Right cardiac atrium (tissue), 5 donors: Measurements from ENCODE around the gene CLDN8. TPM values are rescaled to one million over a fixed set of nuclear protein-coding genes. Genes with fewer than 3 reads are reported as not detected.

Experiments used
- ATAC-seq, 2 donors: fragments of 200-7000 bp; cut with Tn5 transposase; one replicate each; pipeline versions ENCODE4 v1.8.0 to v1.9.1; 2020; ENCODE audit warnings: moderate library complexity in 2 of 2, mild to moderate bottlenecking in 1 of 2
- DNase-seq, 3 donors: peaks; one replicate each; pipeline ENCODE4 v3.0.0-alpha.2; 2020
- H3K27ac ChIP-seq: one replicate; pipeline ENCODE4 v1.5.1; 2013; ENCODE audit warnings: mild to moderate bottlenecking, low read length, control low read depth, moderate library complexity
- H3K27me3 ChIP-seq: one replicate; pipeline ENCODE4 v1.6.1; 2013; ENCODE audit not compliant: control insufficient read depth, insufficient read depth
- H3K4me1 ChIP-seq: one replicate; pipeline ENCODE4 v1.6.1; 2013; ENCODE audit warnings: low read length; ENCODE audit not compliant: control insufficient read depth, insufficient read depth
- H3K4me3 ChIP-seq: one replicate; pipeline ENCODE4 v1.5.1; 2013; ENCODE audit warnings: low read length, control low read depth
- H3K9me3 ChIP-seq: one replicate; pipeline ENCODE4 v1.6.1; 2013; ENCODE audit warnings: low read length; ENCODE audit not compliant: control insufficient read depth
- WGBS: extraction: QIAGEN DNeasy Blood & Tissue Kit; methylation state at CpG from one replicate; pipeline ENCODE4 v1.1.7; 2013; 5-methylcytosine and 5-hydroxymethylcytosine counted together
- intact Hi-C, 4 donors: fragments of 100-400 bp; cut with DNase I; formaldehyde crosslinking; loops; one replicate each; pipeline versions ENCODE4 v1.11.0 to v1.14.0; 2022 to 2023
- polyA plus RNA-seq: library from polyadenylated mRNA; stranded (reverse); fragments of 200-250 nt; gene quantifications from one replicate; pipeline ENCODE4 v1.2.3, GENCODE V29; 2013
- total RNA-seq, 4 donors: library from RNA; stranded (reverse); fragmentation: NEBNext Ultra II Directional; extraction: Animal tissue kit (Norgen Biotek cat#: 25700); gene quantifications; one replicate each; pipeline ENCODE4 v1.2.1, GENCODE V29; 2021
- donor health status: healthy with polysubstance abuse.
- donor health status: DM: no; HTN: yes; CAD: no.
- donor health status: DM: no; HTN: no; CAD: no.
- donor health status: DM: no; HTN: yes; CAD: no; lungs with severe emphysema.
- donor health status: DM: yes; HTN: yes; CAD: no.

CLDN8 gene
- total and polyA plus RNA-seq, 5 donors = not detected

DNA sequence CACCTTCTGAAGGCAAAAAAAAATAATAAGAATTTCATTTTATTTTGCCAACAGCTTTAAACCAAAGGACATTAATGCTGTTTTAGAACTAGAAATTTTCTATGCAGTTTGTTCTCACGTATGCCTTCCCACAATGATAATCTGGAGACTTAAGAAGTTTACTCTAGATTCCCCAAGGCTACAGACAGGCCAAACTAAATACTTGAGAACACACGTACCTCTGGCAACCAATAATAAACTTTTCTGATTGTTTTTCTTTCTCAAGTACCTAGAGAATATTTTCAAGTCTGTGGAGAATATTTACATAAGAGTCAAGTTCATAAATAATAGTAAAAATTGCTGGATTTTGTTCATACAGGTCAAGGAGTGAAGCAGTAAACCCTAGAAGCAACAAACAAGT, 15.9 kb downstream of the CLDN8 start:
- H3K27ac ChIP-seq = no peak overlapping the region
- no peaks in the 10 kb centered on the region for H3K27me3 ChIP-seq
- H3K4me3 ChIP-seq = no peak overlapping the region
- WGBS = 40% methylated on average over 2 of the region's 2 CpGs
- no peaks in the 10 kb centered on the region for H3K4me1 ChIP-seq
- DNase-seq = no peak
- intact Hi-C loops = no loop called here
- H3K9me3 ChIP-seq = no peaks in the 10 kb centered on the region
- no peak for ATAC-seq

DNA sequence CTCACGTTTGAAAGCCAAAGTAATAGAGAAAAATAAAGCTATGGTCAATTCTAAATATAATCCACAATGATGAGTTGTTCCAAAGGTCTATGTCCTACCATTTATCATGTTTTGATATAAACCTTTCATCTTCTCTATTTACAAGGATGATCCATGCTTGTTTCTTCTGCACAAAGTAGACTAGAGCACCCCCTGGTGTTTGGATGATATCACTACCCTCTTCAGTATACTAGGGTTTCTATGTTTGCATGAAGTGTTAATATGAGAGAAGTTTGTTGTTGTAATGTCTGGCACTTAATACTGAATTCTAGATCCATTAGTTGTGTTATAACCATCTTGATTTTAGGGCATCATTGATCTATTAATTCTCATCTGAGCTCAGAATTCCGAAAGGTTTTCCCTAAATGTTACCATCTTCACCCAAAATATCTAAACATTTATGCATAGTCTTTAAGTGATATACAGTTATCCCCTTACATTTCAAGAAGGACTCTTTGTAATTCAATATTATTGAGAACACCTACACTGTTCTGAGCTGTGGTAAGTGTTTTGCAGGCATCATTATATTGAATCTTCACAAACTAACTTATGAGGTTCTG, 21.1 kb downstream of the CLDN8 start:
- WGBS = 39% methylated on average over 2 of the region's 2 CpGs
- intact Hi-C loops = no loop called here
- ATAC-seq = no peak

DNA sequence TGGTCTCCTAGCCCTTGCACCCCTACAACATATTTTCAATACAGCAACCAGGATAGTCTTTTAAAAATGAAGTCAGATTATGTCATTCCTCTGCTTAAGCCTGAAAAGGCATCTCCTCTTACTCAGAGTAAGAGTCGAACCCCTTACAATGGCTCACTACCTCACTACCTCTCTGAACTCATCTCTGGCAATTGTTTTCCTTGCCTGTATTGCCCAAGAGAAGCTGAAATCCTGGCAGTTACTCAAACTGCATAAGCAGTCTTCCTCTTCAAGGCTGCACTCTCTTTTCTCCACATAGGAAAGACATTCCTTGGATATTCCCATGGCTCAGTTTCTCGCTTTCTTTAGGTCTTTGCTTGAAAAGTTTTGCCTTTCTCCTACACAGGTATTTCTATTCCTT, 22.7 kb downstream of the CLDN8 start:
- no peak overlapping the region for H3K27ac ChIP-seq
- no peaks in the 10 kb centered on the region for H3K27me3 ChIP-seq
- intact Hi-C loops = no loop called here
- 85% methylated on average over 2 of the region's 2 CpGs for WGBS
- DNase-seq (no peak), ATAC-seq (no peak)
- H3K9me3 ChIP-seq = no peaks in the 10 kb centered on the region
- no peaks in the 10 kb centered on the region for H3K4me1 ChIP-seq
- no peak overlapping the region for H3K4me3 ChIP-seq

More for the DNA sequence above, 21.1 kb downstream of the CLDN8 start:
- H3K27ac ChIP-seq = no peak overlapping the region
- DNase-seq = no peak
- H3K27me3 ChIP-seq = no peaks in the 10 kb centered on the region
- H3K4me1 ChIP-seq = no peaks in the 10 kb centered on the region
- H3K9me3 ChIP-seq = no peaks in the 10 kb centered on the region
- no peak overlapping the region for H3K4me3 ChIP-seq

DNA sequence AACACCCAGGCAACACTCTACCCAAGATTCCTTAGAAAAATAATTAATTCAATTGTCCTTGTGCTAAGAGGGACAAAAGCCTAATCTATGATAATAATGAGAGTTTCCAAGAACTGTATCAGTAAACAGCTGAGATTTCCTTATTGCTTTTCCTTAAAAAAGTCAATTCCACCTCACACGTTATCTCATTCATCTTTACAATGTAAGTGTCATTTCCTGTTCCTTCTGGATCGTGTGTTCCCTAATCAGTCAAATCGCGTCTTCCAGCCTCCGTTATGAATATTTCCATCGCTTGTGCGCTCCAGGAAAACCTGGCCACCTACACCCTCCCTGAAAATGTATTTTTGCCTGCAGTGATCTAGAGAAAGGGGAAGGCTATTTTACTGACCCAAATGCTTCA, 25.3 kb downstream of the CLDN8 start:
- intact Hi-C loops = no loop called here
- Histone ChIP-seq H3K27me3 (no peaks in the 10 kb centered on the region), H3K27ac (no peak overlapping the region), H3K4me1 (no peaks in the 10 kb centered on the region), H3K9me3 (no peaks in the 10 kb centered on the region), H3K4me3 (no peak overlapping the region)
- ATAC-seq (no peak), DNase-seq (no peak)
- WGBS = 61% methylated on average over 7 of the region's 7 CpGs

DNA sequence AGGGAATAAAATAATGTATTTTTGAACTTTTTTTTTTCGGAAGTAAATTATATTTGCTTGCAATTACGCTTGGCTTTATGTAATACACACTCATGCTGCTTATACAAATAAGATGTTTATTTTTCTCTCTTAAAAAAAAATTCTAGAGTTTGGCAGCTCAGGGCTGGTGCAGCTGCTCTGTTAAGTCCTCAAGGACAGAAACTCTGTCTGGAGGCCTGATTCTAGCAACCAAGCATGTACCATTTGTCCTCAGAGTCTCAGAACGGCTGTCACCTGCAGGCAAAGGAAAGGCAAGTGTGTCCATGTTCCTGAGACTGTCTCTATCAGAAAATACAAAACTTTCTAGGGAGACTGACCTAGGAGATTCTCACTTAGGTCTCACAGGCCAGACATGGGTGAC, 26.1 kb downstream of the CLDN8 start:
- no peaks in the 10 kb centered on the region for H3K4me1 ChIP-seq
- 77% methylated on average over 3 of the region's 3 CpGs for WGBS
- no peak overlapping the region for H3K27ac ChIP-seq
- no peak for DNase-seq
- H3K27me3 ChIP-seq = no peaks in the 10 kb centered on the region
- no peak for ATAC-seq
- no peak overlapping the region for H3K4me3 ChIP-seq
- H3K9me3 ChIP-seq = no peaks in the 10 kb centered on the region
- intact Hi-C loops = no loop called here

DNA sequence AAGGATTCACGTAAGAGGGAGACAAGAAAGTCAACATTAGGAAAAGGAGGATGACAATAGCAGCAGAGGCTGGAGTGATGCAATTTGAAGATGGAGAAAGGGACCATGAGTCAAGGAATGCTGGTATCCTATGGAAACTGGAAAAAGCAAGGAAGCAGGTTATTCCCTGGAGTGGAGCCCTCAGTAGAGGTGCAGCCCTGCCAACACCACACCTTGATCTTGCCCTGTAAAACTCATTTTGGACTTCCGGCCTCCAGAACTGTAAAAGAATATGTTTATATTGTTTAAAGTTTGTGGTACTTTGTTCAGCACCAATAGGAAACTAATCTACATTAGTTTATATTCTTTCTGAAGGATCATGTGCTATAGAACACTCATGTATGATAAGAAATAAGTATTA, 29.7 kb downstream of the CLDN8 start:
- no peak overlapping the region for H3K27ac ChIP-seq
- no peak for ATAC-seq
- H3K27me3 ChIP-seq = no peaks in the 10 kb centered on the region

DNA sequence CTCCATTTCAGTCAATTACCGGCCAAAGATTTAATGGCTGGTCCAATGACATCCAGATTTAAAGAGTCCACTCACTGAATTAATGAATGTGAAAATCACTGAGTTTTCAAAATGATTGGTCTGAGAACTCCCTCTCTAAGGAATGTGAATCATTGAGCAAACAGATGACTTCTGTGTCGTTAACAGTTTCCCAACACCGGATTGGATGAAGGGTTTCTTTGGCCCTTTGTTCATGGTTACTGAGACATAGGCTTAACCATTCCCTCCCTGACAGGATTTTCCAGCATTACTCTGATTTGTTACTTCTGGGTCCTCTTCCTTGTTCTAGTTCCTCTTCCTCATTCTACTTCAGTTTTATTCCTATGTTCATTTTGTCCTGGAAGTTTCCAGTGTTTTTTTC, 47.8 kb downstream of the CLDN8 start:
- ATAC-seq = no peak

More for the DNA sequence above, 29.7 kb downstream of the CLDN8 start:
- Histone ChIP-seq H3K4me3 (no peak overlapping the region), H3K9me3 (no peaks in the 10 kb centered on the region), H3K4me1 (no peaks in the 10 kb centered on the region)
- DNase-seq = no peak
- intact Hi-C loops = no loop called here
- 89% methylated on average over 2 of the region's 2 CpGs for WGBS

DNA sequence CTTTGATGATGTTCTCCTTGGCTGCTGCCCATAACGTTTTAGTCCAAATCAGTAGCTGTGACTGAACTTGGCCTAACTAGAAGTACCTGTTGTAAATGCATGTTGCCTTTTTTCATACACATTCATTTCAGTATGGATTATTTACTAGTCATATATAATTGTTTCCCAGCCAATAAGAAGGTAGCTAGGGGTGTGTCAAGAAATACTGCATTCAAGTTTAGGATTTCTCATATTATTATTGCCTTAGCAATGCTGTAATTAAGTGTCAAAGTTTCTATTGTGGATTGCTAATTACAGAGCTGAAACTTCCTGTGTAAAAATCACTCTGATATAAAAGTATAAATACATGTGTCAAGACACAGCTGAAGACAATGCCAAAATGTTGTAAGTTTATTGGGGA, 49.2 kb downstream of the CLDN8 start, which contains the start of gene CLDN17:
TSS of gene CLDN17 (minus strand) at position 101 of the 400 bp plus-strand sequence. CDS start 188 bp downstream, outside the sequence.
- intact Hi-C loops = no loop called here
- WGBS = 63% methylated on average over 1 of the region's 1 CpG
- H3K4me1 ChIP-seq = peaks cover 2% of the 10 kb centered on the region
- no peak for ATAC-seq
- H3K27ac ChIP-seq = no peak within 1 kb of the TSS
- H3K4me3 ChIP-seq = no peak within 1 kb of the TSS
- H3K27me3 ChIP-seq = no peaks in the 10 kb centered on the region
- no peak for DNase-seq
- H3K9me3 ChIP-seq = no peaks in the 10 kb centered on the region

More for the DNA sequence above, 47.8 kb downstream of the CLDN8 start:
- Histone ChIP-seq H3K4me1 (no peaks in the 10 kb centered on the region), H3K9me3 (no peaks in the 10 kb centered on the region), H3K27me3 (no peaks in the 10 kb centered on the region), H3K27ac (no peak overlapping the region), H3K4me3 (no peak overlapping the region)
- intact Hi-C loops = no loop called here
- 82% methylated on average over 3 of the region's 3 CpGs for WGBS
- no peak for DNase-seq

DNA sequence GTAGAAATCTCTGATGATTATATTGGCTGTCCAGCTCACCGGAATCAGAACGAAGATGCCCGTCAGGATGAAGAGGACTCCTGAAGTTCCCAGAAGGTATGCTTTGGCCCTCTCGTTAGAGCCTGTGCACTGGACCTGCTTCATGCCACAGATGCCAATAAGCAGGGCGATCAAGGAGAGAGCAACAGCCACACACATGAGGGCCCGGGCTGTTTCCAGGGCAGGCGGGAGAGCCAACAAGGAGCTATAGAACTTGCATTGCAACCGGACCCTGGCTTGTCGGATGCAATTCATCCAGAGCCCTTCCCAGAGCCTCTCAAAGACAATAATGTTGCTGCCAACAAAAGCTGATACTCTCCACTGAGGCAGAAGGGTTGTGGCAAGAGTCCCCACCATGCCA, 49.7 kb downstream of the CLDN8 start:
- Histone ChIP-seq H3K4me3 (no peak overlapping the region), H3K9me3 (no peaks in the 10 kb centered on the region), H3K4me1 (peaks cover 2% of the 10 kb centered on the region), H3K27me3 (no peaks in the 10 kb centered on the region), H3K27ac (no peak overlapping the region)
- WGBS = 93% methylated on average over 9 of the region's 9 CpGs
- no peak for ATAC-seq
- intact Hi-C loops = no loop called here
- no peak for DNase-seq

DNA sequence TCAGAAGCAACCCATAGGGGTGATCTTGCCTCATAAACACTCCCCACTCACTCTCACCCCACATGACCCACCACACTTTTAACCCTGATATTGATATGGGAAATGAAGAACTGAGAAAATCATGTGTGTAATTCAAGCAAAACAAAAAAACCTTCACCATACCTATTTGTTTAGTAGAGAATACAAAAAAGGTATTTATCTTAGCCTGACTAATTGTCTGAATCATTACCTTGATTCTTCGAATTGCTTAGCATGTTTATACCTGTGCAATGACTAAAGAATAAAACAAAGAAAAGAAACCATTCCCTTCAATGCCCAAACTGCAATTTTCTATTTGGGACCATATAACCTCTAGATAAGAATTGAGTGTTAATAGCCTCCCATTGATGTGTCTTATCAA, 51.1 kb downstream of the CLDN8 start:
- 87% methylated on average over 1 of the region's 1 CpG for WGBS
- intact Hi-C loops = no loop called here
- ATAC-seq (no peak), DNase-seq (no peak)
- Histone ChIP-seq H3K9me3 (no peaks in the 10 kb centered on the region), H3K27me3 (no peaks in the 10 kb centered on the region), H3K27ac (no peak overlapping the region), H3K4me3 (no peak overlapping the region), H3K4me1 (peaks cover 2% of the 10 kb centered on the region)
